Panc1 (cell line): ENCODE results near the gene MAGED4B. TPM values are rescaled to one million over a fixed set of nuclear protein-coding genes. Genes with fewer than 3 reads are reported as not detected.
"Not testable (repeated sequence)": the region's sequence is repeated elsewhere in the genome, so short reads cannot be mapped to it uniquely, and the experiment has no call there.

Experiments used
- ATAC-seq: fragments of 200-7000 bp; cut with Tn5 transposase; 2 replicates; pipeline ENCODE4 v1.9.1; 2020; ENCODE audit warnings: mild to moderate bottlenecking, moderate library complexity
- Bru-seq: library from RNA; stranded (reverse); fragments of 400-500 nt; gene quantifications from one replicate; lab custom pipeline; 2021; lab: Mats Ljungman, UMichigan
- BruChase-seq, 2 experiments: library from RNA; stranded (reverse); fragments of 400-500 nt; gene quantifications; one replicate each; lab custom pipeline; 2021; lab: Mats Ljungman, UMichigan
- BruUV-seq: library from RNA; stranded (reverse); fragments of 400-500 nt; replicated peaks from 2 replicates; lab custom pipeline; 2021; lab: Mats Ljungman, UMichigan
- CTCF ChIA-PET: fragments of 300-600 bp; sonication (Branson Sonifier 250); formaldehyde crosslinking; loops from one replicate; lab custom pipeline; 2022; ENCODE audit warnings: antibody characterized with exemption; lab: Charles Lee
- POLR2A ChIA-PET: fragments of 300-600 bp; sonication (Branson Sonifier 250); formaldehyde crosslinking; loops from one replicate; lab custom pipeline; 2022; ENCODE audit warnings: antibody characterized with exemption; lab: Charles Lee
- DNase-seq: peaks from one replicate; pipeline ENCODE4 v3.0.0-alpha.2; 2010; ENCODE audit warnings: low read depth, low spot score
- H3K27ac ChIP-seq: 2 replicates; pipeline ENCODE4 v1.5.1; 2011; ENCODE audit warnings: mild to moderate bottlenecking, low read length, inconsistent platforms
- H3K27me3 ChIP-seq: fragments of 200-500 bp; sonication (Bioruptor generic); 2 replicates; pipeline ENCODE4 v1.6.0; 2014; ENCODE audit warnings: low read length, inconsistent platforms; ENCODE audit not compliant: control insufficient read depth, insufficient read depth
- H3K36me3 ChIP-seq: fragments of 200-500 bp; sonication (Bioruptor generic); 2 replicates; pipeline ENCODE4 v1.5.1; 2014; ENCODE audit warnings: inconsistent platforms, mild to moderate bottlenecking, low read length, moderate library complexity; ENCODE audit not compliant: control insufficient read depth, insufficient read depth
- H3K4me1 ChIP-seq: 2 replicates; pipeline ENCODE4 v1.5.1; 2011; ENCODE audit warnings: inconsistent platforms, mild to moderate bottlenecking, low read length, moderate library complexity; ENCODE audit not compliant: control insufficient read depth, insufficient read depth
- H3K4me3 ChIP-seq, 2 experiments: 2 replicates each; pipeline ENCODE4 v1.5.1; 2011 to 2012; ENCODE audit warnings: low read depth in 2 of 2, low read length in 2 of 2, mild to moderate bottlenecking in 2 of 2, inconsistent platforms in 1 of 2, moderate library complexity in 1 of 2
- H3K9me3 ChIP-seq: fragments of 200-500 bp; sonication (Bioruptor generic); 2 replicates; pipeline ENCODE4 v1.5.1; 2014; ENCODE audit warnings: low read depth, mild to moderate bottlenecking, inconsistent platforms, low read length, moderate library complexity; ENCODE audit not compliant: control insufficient read depth, insufficient read depth
- POLR2AphosphoS5 ChIP-seq: IDR thresholded peaks from 2 replicates; pipeline ENCODE4 v1.6.1; 2012; ENCODE audit warnings: mild to moderate bottlenecking, low read depth, low read length, moderate library complexity
- REST ChIP-seq, 2 experiments: IDR thresholded peaks; 2 replicates each; pipeline ENCODE4 v1.6.1; 2011 to 2012; ENCODE audit warnings: low read depth in 2 of 2, control low read depth in 1 of 2, low read length in 1 of 2, mild to moderate bottlenecking in 1 of 2, moderate library complexity in 1 of 2; ENCODE audit not compliant: insufficient read depth in 1 of 2
- SIN3A ChIP-seq: IDR thresholded peaks from 2 replicates; pipeline ENCODE4 v1.6.1; 2012; ENCODE audit warnings: low read depth, mild to moderate bottlenecking, low read length, moderate library complexity, borderline replicate concordance; ENCODE audit not compliant: insufficient read depth
- TCF7L2 ChIP-seq: IDR thresholded peaks from 2 replicates; pipeline ENCODE4 v1.6.1; 2011; ENCODE audit warnings: mild to moderate bottlenecking, low read depth, low read length, inconsistent platforms
- in situ Hi-C: cut with HindIII; loops from 2 replicates; pipeline ENCODE4 v1.10.0; 2016; ENCODE audit warnings: low sequenced_read_pairs, low pct_unique_long_range_greater_than_20kb
- intact Hi-C: fragments of 100-400 bp; cut with micrococcal nuclease; formaldehyde crosslinking; loops from one replicate; pipeline ENCODE4 v1.10.0; 2022; ENCODE audit not compliant: unreplicated experiment
- long read RNA-seq: library from polyadenylated mRNA; unstranded; transcript quantifications from one replicate; pipeline ENCODE4 v2.0.0, GENCODE V29; 2021; ENCODE audit not compliant: unreplicated experiment
- polyA plus RNA-seq: library from polyadenylated mRNA; unstranded; fragments of >200 nt; gene quantifications from one replicate; pipeline ENCODE4 v1.2.1, GENCODE V29; 2012; ENCODE audit warnings: missing spikeins; ENCODE audit not compliant: insufficient read length
- total RNA-seq: library from RNA; stranded (reverse); gene quantifications from one replicate; pipeline ENCODE4 v1.2.1, GENCODE V29; 2021; ENCODE audit not compliant: unreplicated experiment
- TF ChIP-seq, protein P1 (sequence below): fragments of 450-650 bp; IDR thresholded peaks from 2 replicates; pipeline ENCODE4 v1.5.1; 2017; ENCODE audit warnings: mild to moderate bottlenecking

Gene MAGED4B
- total RNA-seq (2.6 TPM), Bru-seq, nascent RNA (not detected), BruChase-seq, experiment 1, labeled RNA remaining after a 2-hour chase (not detected), BruChase-seq, experiment 2, labeled RNA remaining after a 6-hour chase (not detected)
- 4.1 TPM for polyA plus RNA-seq
- long read RNA-seq, partial matches to known transcripts = 1 of 4 reads
- long read RNA-seq, other reads (novel, unspliced or antisense) = 0 of 4 reads

- DNase-seq, H3K36me3 ChIP-seq, in situ Hi-C loops, H3K9me3 ChIP-seq, intact Hi-C loops, H3K27me3 ChIP-seq, H3K4me1 ChIP-seq, H3K4me3 ChIP-seq, BruUV-seq, H3K27ac ChIP-seq, CTCF ChIA-PET, POLR2A ChIA-PET: not testable (repeated sequence)
- peak; percentile 74 for ATAC-seq
Measured at GRCh38 chrX:52068666-52069640, at the start of gene MAGED4B. TSS of gene MAGED4B (minus strand) at chrX:52069183. CDS start at chrX:52068172, 1,011 bp downstream.

DNA sequence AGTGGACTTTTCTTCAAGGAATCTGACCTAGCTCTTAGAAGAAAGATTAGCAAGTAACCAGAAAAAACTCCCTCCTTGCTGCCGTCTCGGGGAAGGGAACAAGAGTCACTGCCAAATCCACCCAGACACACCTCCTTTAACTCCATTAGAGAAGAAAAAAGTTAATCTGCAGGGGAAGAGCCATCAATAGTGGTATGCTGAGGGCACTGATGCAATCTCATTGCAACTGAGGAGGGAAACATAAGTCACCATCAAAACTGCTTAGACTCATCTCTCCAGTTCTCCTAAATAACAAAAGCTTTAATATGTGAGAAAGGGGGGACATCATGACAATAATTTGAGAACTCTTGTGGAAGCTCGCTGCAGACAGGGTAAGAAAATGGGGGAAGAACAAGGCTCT lies 49.3 kb upstream of the MAGED4B start:
- CTCF ChIA-PET = no interaction called here
- intact Hi-C loops = no loop called here
- POLR2A ChIA-PET = no interaction called here

More for the DNA sequence above, 49.3 kb upstream of the MAGED4B start:
- DNase-seq (no peak), ATAC-seq (no peak)
- Histone ChIP-seq H3K4me1 (no peaks in the 10 kb centered on the region), H3K36me3 (no peaks in the 10 kb centered on the region), H3K9me3 (no peaks in the 10 kb centered on the region), H3K27me3 (no peaks in the 10 kb centered on the region), H3K4me3 (no peak overlapping the region), H3K27ac (no peak overlapping the region)
- in situ Hi-C loops = no loop called here
- TF ChIP-seq TCF7L2 = no peak
- TF ChIP-seq, protein P1, sequence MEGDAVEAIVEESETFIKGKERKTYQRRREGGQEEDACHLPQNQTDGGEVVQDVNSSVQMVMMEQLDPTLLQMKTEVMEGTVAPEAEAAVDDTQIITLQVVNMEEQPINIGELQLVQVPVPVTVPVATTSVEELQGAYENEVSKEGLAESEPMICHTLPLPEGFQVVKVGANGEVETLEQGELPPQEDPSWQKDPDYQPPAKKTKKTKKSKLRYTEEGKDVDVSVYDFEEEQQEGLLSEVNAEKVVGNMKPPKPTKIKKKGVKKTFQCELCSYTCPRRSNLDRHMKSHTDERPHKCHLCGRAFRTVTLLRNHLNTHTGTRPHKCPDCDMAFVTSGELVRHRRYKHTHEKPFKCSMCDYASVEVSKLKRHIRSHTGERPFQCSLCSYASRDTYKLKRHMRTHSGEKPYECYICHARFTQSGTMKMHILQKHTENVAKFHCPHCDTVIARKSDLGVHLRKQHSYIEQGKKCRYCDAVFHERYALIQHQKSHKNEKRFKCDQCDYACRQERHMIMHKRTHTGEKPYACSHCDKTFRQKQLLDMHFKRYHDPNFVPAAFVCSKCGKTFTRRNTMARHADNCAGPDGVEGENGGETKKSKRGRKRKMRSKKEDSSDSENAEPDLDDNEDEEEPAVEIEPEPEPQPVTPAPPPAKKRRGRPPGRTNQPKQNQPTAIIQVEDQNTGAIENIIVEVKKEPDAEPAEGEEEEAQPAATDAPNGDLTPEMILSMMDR = no peak
- no peak for TF ChIP-seq SIN3A
- TF ChIP-seq REST (IDR thresholded peaks at IDR 0.05; ENCODE audit: insufficient read depth in 1 of 2, low read depth in 2 of 2, low read length in 1 of 2) = no peak
- TF ChIP-seq POLR2AphosphoS5 = no peak
- no TSS peak for BruUV-seq
